HG02571 (cell line): ENCODE measurements around the gene DTX2.
A peak's percentile ranks its signal among the peaks of the same experiment; 100 is the strongest.
"Not testable (repeated sequence)": the region's sequence is repeated elsewhere in the genome, so short reads cannot be mapped to it uniquely, and the experiment has no call there.

Experiments used
- ATAC-seq: cut with Tn5 transposase; IDR thresholded peaks from one replicate; pipeline ENCODE4 v1.9.1; 2021; ENCODE audit warnings: mild to moderate bottlenecking, moderate library complexity; ENCODE audit not compliant: unreplicated experiment

Gene DTX2

GRCh38 chr7:76461464-76462101 lies at the start of gene DTX2:
DTX2 (plus strand) TSS chr7:76461709; CDS start chr7:76480510, 18,801 bp downstream.
- ATAC-seq, result peak; percentile 96

- ATAC-seq, result no peak
Measured at GRCh38 chr7:76412249-76412648, 49.3 kb upstream of the DTX2 start.

DNA sequence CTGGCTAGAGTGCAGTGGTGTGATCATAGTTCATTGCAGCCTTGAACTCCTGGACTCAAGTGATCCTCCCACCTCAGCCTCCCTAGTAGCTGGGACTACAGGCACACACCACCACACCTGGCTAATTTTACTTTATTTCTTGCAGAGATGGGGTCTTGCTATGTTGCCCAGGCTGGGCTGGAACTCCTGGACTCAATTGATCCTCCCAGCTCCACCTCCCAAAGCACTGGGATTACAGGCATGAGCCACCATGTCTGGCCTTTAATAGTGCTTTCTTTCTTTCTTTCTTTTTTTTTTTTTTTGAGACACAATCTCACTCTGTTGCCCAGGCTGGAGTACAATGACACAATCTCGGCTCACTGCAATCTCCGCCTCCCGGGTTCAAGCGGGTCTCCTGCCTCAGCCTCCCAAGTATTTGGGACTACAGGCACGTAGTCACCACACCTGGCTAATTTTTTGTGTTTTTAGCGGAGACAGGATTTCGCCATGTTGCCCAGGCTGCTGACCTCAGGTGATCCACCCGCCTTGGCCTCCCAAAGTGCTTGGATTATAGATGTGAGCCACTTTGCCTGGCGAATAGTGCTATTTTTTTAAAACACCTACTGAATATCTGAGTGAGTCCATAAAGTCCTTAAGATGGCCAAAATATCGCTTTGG lies 43.7 kb upstream of the DTX2 start:
- not testable (repeated sequence) for ATAC-seq

GRCh38 chr7:76421097-76421496 lies 40.4 kb upstream of the DTX2 start:
- ATAC-seq, result not testable (repeated sequence)

DNA sequence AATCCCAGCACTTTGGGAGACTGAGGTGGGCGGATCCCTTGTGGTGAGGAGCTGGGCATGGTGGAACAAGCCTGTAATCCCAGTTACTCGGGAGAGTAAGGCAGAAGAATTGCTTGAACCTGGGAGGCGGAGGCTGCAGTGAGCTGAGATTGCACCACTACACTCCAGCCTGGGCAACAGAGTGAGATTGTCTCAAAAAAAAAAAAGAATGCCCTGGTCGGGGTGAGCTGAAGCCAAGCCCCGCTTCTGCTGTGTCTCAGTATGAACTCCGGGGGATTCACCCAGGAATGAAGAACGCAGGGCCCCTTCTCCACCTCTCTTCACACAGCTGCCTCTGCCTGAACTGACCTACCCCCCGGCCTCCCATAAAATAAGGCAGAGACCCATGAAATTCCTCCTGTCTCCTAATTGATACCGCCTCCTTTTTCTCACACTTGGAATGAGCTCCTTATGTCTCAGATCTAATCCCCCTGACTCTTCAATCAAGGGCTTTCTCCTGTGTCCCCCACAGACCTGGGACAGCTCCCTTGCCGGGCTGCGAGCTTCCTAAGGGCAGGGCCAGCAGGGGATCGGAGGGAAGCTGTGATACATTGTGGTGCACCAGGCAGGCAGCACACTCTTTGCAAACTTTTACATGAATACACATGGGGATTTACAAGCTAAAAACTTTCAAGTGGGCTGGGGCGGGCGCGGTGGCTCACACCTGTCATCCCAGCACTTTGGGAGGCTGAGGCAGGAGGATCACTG lies 37.7 kb upstream of the DTX2 start:
- no peak for ATAC-seq

GRCh38 chr7:76424413-76425111 lies 36.9 kb upstream of the DTX2 start, which contains the start of gene ZP3:
ZP3 (plus strand) TSS chr7:76424950; CDS start chr7:76424965, 15 bp downstream.
- ATAC-seq, result no peak

DNA sequence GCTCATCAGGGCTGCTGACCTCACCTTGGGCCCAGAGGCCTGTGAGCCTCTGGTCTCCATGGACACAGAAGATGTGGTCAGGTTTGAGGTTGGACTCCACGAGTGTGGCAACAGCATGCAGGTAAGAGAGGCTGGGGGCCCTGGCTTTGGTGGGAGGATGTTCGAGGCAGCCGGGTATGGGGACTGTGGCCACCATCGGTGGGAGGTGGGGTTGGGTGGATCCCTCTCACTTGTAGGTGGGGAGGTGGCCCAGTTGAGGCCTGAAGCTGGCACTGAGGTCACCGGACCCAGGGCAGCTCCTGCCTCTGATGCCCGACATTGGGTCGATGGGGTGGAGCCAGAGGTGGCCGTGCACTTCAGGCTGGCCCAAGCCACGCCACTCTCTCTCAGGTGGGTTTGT lies 36.4 kb upstream of the DTX2 start:
- no peak for ATAC-seq

- not testable (repeated sequence) for ATAC-seq
Measured at GRCh38 chr7:76425558-76425957, 36.0 kb upstream of the DTX2 start.

DNA sequence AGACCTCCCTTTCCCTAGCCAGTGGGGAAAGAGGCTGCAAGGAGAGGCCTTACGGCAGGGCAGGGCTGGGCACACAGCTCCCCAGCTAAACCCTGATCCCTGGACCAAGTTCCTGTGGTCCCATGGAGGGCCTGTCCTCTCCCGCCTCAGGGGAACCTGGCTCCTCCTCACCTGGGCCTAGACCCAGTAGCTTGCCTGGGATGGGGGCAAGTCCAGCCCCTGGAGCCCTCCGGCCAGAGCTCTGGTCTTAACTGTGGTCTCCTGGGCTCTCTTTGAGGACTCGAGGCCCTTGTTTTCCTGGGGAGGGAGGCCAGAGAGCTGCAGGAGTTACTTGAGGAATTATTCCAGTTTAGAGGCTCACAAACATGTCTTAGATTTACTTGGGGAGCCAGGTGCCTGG lies 35.3 kb upstream of the DTX2 start:
- no peak for ATAC-seq

- no peak for ATAC-seq
Measured at GRCh38 chr7:76427635-76428034, 33.9 kb upstream of the DTX2 start.

GRCh38 chr7:76428149-76428823 lies 33.2 kb upstream of the DTX2 start:
- no peak for ATAC-seq

GRCh38 chr7:76428868-76429805 lies 32.4 kb upstream of the DTX2 start:
- no peak for ATAC-seq

DNA sequence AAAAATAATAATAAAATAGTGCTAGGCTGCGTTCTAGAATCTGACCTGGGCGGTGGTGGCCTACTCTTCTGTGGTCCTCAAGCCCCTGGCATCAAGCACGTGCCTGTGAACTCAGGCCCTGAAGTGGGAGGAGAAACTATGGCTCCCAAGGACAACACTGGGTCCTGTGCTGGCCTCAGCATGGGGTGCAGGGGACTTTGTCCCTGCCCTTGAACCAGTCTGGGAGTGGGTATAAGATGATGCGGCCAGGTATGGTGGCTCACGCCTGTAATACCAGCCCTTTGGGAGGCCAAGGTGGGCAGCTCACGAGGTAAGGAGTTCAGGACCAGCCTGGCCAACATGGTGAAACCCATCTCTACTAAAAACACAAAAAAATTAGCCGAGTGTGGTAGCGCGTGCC lies 31.3 kb upstream of the DTX2 start:
- no peak for ATAC-seq

- no peak for ATAC-seq
Measured at GRCh38 chr7:76430836-76431235, 30.7 kb upstream of the DTX2 start.

DNA sequence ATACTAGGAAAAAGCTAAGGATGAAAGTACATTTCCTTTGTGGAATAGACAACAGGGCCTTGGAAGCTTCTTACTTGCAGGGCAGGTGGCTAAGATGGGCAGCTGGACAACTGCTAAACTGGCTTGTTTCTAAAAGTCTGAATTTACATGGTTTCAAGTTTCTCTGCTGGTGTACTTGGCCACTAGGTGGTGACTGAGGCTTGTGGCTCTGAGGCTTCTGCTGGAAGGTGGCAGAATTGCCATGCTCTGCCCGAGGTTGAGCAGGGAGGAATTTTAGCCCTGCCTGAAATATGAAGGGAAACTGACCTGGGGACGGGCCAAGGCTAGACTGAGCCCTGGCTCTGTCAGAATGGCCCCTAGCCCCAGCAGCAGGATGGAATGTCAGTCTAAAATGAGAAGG lies 23.6 kb upstream of the DTX2 start:
- ATAC-seq, result peak; percentile 69

- not testable (repeated sequence) for ATAC-seq
Measured at GRCh38 chr7:76439120-76439888, 22.2 kb upstream of the DTX2 start.

- not testable (repeated sequence) for ATAC-seq
Measured at GRCh38 chr7:76440404-76440803, 21.1 kb upstream of the DTX2 start.

DNA sequence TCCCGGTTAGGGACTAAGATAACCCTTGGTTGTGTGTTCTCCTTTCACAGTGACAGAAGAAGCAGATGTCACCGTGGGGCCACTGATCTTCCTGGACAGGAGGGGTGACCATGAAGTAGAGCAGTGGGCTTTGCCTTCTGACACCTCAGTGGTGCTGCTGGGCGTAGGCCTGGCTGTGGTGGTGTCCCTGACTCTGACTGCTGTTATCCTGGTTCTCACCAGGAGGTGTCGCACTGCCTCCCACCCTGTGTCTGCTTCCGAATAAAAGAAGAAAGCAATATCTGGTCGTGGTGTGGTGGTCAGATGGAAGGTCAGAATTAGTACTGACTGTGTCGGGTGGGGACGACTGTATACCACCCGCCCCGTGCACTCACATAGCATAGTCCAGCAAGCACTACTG lies 19.7 kb upstream of the DTX2 start:
- not testable (repeated sequence) for ATAC-seq
